ENCODE results near the gene TAS2R41. TPM values are rescaled to one million over a fixed set of nuclear protein-coding genes. Genes with fewer than 3 reads are reported as not detected.
"Not testable (repeated sequence)": the region's sequence is repeated elsewhere in the genome, so short reads cannot be mapped to it uniquely, and the experiment has no call there.

Gene TAS2R41
- total RNA-seq, 2 donors from 2014 or later: not detected

DNA sequence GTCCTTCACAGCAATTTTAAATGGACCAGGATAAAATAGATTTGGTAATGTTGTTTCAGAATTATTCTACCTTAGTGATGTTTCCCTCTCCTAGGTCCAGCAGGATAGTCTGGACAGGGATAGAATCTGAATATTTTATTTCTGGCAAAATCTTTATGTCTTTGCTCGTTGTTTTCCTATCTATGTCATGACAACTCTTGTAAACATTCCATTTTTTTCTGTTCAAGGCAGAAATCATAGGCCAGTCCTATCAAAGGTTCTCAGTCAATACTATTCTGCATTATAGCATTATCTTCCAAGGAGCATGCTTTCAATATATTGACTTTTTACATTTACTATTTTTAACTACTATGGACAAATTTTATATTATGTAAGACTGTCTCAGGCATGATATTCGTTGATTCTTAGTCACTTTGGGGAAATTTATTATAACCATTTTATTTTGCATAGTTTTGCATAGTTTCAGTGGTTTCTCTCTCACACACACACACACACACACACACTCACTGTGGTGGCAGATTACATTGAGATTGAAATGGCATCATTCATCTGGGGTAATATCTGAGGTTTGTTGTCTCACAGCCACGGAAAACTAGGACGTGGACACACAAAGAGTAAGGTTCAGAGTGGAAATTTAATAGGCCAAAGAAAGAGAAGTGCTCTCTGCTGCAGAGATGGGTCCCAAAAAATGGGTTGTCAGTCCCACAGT, 17.2 kb upstream of the TAS2R41 start:
- no peak overlapping the region for H3K4me3 Mint-ChIP-seq
- no peaks in the 10 kb centered on the region for H3K9me3 Mint-ChIP-seq
- H3K27ac Mint-ChIP-seq: no peak overlapping the region
- H3K27me3 Mint-ChIP-seq (ENCODE audit: low read depth): no peaks in the 10 kb centered on the region
- DNase-seq: no peak
- peaks cover 0 to 4% of the 10 kb centered on the region in 2 donors for H3K36me3 Mint-ChIP-seq (ENCODE audit: insufficient read depth in 2 of 2)
- no peak for ATAC-seq (replicated peaks in 1 of 2)
- peaks cover 6% of the 10 kb centered on the region for H3K4me1 Mint-ChIP-seq (ENCODE audit: low read depth)

DNA sequence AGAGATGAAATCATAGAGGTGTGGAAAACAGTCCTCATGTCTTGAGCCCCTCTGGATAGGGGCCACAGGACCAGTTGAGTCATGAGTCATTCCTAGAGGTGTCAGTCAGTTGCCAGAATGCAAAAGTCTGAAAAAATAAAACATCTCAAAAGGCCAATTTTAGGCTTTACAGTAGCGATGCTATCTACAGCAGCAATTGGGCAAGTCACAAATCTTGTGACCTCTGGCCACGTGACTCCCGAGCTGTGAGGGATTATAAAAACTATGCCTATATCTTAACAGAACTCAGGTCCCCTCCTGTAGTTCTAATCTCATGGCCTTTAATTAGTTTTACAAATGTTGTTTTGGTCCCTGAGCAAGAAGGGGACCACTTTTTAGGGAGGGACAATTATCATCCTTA, 15.6 kb upstream of the TAS2R41 start:
- Mint-ChIP-seq H3K4me1 (ENCODE audit: low read depth) (peaks cover 6% of the 10 kb centered on the region), H3K27me3 (ENCODE audit: low read depth) (no peaks in the 10 kb centered on the region), H3K4me3 (no peak overlapping the region), H3K9me3 (no peaks in the 10 kb centered on the region), H3K27ac (no peak overlapping the region), H3K36me3 (ENCODE audit: insufficient read depth in 2 of 2) (peaks cover 0 to 4% of the 10 kb centered on the region in 2 donors)
- DNase-seq (no peak), ATAC-seq (replicated peaks in 1 of 2) (no peak)

DNA sequence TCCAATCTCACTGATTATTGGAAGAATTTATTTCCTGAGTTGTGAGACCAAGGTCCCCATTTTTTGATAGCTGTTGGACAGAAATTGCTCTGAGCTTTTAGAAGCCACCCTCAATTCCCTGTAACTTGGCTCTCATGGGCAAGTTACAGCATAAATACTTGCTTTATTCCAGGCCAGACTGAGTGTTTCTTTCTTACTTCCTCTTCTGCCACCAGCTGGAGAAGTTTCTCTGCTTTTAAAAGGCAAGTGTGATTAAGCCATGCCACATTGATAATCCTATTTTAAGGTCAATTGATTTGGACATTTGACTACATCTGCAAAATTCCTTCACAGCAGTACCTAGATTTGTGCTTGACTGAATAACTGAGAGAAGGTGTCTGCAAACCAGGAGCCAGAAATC, 14.1 kb upstream of the TAS2R41 start:
- Mint-ChIP-seq H3K4me3 (no peak overlapping the region), H3K27ac (no peak overlapping the region), H3K36me3 (ENCODE audit: insufficient read depth in 2 of 2) (peaks cover 0 to 4% of the 10 kb centered on the region in 2 donors), H3K4me1 (ENCODE audit: low read depth) (peaks cover 6% of the 10 kb centered on the region), H3K27me3 (ENCODE audit: low read depth) (no peaks in the 10 kb centered on the region), H3K9me3 (no peaks in the 10 kb centered on the region)
- DNase-seq (no peak), ATAC-seq (replicated peaks in 1 of 2) (no peak)

DNA sequence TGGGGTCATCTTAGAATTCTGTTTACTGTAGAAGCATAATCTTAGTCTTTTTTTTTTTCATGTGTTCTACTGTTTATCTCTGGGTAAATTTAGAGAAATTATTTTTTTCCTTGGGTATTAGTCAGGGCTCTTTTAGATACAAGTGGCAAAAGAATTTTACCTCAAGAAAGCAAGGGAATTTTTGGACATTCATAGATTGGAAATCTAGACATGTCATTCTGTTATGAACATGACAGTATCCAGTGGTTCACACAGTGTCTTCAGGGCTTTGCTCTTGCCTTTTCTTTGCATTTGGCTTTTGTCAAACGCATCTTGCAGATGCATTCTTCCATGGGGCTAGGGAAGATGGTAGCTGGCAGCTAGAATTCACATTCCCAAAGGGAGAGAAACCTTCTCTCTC, 13.7 kb upstream of the TAS2R41 start:
- Mint-ChIP-seq H3K36me3 (ENCODE audit: insufficient read depth in 2 of 2) (peaks cover 0 to 4% of the 10 kb centered on the region in 2 donors), H3K4me3 (no peak overlapping the region), H3K27me3 (ENCODE audit: low read depth) (no peaks in the 10 kb centered on the region), H3K9me3 (no peaks in the 10 kb centered on the region), H3K27ac (no peak overlapping the region), H3K4me1 (ENCODE audit: low read depth) (peaks cover 6% of the 10 kb centered on the region)
- no peak for ATAC-seq (replicated peaks in 1 of 2)
- no peak for DNase-seq

DNA sequence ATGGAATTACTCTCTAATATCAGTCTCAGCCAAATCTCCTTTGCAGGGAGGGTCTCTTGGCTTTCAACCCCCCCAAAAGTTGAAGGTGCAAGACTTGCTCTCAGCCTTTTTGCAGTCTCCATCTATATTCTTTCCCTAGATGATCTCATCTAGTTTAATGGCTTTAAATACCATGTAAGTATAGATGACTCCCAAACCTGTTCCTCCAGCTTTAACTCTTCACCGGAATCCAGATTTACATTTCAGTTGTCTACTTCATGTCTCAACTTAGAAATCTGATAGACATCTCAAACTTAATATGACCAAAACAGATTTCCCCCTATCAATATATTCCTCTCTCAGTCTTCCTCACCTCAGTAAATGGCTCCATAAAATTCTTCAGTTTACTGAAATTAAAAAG, 9.9 kb upstream of the TAS2R41 start:
- H3K4me1 Mint-ChIP-seq (ENCODE audit: low read depth): no peaks in the 10 kb centered on the region
- DNase-seq (no peak), ATAC-seq (replicated peaks in 1 of 2) (no peak)
- H3K9me3 Mint-ChIP-seq: peaks cover 0 to 2% of the 10 kb centered on the region in 2 donors
- H3K27me3 Mint-ChIP-seq (ENCODE audit: low read depth): no peaks in the 10 kb centered on the region
- H3K4me3 Mint-ChIP-seq: no peak overlapping the region
- peaks cover 0 to 5% of the 10 kb centered on the region in 2 donors for H3K36me3 Mint-ChIP-seq (ENCODE audit: insufficient read depth in 2 of 2)
- no peak overlapping the region for H3K27ac Mint-ChIP-seq

DNA sequence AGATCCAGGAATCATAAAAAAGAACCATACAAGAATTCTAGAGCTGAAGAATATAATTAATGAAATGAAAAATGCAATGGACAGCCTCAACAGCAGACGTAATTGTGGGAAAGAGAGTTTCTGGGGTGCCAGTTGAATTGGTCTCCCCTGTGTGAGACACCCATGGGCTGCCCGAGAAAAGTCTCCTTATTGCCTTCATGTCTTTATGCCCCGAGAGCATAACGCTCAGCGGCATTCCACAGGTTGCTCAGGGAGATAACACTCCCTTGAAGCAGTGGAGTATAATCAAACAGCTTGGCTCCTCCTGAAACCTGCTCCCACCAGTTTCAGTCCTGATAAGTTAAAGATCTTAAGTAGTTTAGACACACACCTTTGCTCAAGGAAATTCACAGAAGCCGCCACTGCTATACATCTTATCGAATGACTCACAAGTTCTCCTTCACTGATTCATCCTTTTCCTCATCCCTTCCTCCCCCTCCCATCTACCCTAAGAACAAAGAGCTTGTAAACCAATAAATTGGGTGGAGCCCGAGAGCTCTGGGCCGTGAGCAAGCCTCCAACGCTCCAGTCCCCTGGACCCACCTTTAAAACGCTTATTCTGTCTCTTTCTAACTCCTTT, 5.5 kb upstream of the TAS2R41 start:
- H3K9me3 Mint-ChIP-seq; H3K27me3 Mint-ChIP-seq (ENCODE audit: low read depth); ATAC-seq (replicated peaks in 1 of 2); DNase-seq; H3K36me3 Mint-ChIP-seq (ENCODE audit: insufficient read depth in 2 of 2); H3K4me3 Mint-ChIP-seq; H3K27ac Mint-ChIP-seq; H3K4me1 Mint-ChIP-seq (ENCODE audit: low read depth): not testable (repeated sequence)

DNA sequence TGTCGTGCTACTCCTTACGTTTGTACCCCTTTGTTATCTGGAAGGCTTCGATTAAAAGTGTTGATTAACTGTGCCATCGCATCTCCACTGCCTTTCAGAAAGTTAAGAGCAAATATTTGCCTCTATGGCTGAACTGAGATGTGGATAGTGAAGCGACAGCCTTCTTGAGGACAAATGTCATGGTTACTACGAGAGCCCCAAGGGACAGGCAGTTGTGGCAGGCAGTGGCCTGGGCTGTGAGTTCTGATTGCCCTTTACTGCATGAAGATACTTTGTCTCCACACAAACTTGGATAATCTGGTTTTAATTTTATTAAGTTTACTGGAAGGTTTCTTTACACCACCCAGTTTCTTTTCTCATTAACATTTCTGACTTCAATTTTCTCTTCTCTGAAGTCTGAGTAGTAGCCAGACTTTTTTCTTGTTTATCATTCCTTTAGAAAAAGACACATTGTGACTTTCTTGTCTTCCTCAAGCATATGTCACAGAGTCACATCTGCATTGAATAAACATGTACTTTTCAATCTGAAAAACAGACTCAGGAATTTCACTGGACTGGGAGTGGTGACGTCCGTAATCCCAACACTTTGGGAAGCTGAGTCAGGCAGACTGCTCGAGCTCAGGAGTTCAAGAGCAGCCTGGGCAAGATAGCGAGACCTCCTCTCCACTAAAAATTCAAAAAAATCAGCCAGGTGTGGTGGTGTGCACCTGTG, 1.5 kb downstream of the TAS2R41 start:
- Mint-ChIP-seq H3K27ac (no peak overlapping the region), H3K4me1 (ENCODE audit: low read depth) (peaks cover 8% of the 10 kb centered on the region), H3K27me3 (ENCODE audit: low read depth) (no peaks in the 10 kb centered on the region), H3K4me3 (no peak overlapping the region), H3K36me3 (ENCODE audit: insufficient read depth in 2 of 2) (no peaks in the 10 kb centered on the region), H3K9me3 (peaks cover 0 to 3% of the 10 kb centered on the region in 2 donors)
- ATAC-seq (replicated peaks in 1 of 2): no peak
- no peak for DNase-seq

DNA sequence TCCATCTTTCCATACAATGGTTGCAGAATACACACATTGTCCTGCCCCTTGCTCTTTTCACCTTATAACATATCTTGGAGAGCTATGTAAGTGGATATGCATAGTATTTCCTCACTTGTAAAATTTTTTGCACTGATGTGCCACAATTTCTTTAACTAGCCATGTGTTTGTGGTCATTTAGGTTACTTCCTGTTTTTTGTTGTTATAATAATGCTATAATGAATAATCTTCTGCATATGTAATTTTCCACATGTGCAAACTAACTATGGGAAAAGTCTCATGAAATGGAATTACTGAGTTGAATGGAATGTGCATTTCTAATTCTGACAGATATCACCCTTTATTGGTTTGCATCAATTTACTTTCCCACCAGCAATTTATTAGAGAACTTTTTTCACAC, 2.8 kb downstream of the TAS2R41 start:
- H3K4me3 Mint-ChIP-seq: no peak overlapping the region
- DNase-seq: no peak
- H3K27me3 Mint-ChIP-seq (ENCODE audit: low read depth): no peaks in the 10 kb centered on the region
- H3K27ac Mint-ChIP-seq: no peak overlapping the region
- H3K36me3 Mint-ChIP-seq (ENCODE audit: insufficient read depth in 2 of 2): no peaks in the 10 kb centered on the region
- no peaks in the 10 kb centered on the region for H3K9me3 Mint-ChIP-seq
- ATAC-seq (replicated peaks in 1 of 2): no peak
- H3K4me1 Mint-ChIP-seq (ENCODE audit: low read depth): peaks cover 8% of the 10 kb centered on the region

DNA sequence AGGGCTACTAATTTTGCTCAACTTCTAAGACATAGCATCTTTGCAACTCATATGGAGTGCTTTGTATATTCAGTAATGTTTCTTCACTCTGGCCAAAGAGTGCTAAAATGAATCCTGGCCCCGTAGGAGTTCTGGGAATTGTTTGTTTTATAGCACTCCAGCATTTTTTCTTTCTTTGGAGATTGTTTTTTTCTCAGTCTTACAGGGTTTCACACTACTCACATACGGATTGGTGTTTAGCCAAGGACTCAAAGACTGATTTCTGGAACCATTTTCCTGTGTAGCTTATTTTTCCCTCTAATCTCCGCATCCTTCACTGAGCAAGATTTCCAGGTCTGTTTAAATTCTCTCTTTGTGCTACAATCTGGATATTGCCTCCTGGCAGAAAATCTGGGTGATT, 6.4 kb downstream of the TAS2R41 start:
- no peak for ATAC-seq (replicated peaks in 1 of 2)
- Mint-ChIP-seq H3K27me3 (ENCODE audit: low read depth) (no peaks in the 10 kb centered on the region), H3K36me3 (ENCODE audit: insufficient read depth in 2 of 2) (no peaks in the 10 kb centered on the region), H3K9me3 (no peaks in the 10 kb centered on the region), H3K4me1 (ENCODE audit: low read depth) (peaks cover 5% of the 10 kb centered on the region), H3K4me3 (no peak overlapping the region), H3K27ac (no peak overlapping the region)
- no peak for DNase-seq

DNA sequence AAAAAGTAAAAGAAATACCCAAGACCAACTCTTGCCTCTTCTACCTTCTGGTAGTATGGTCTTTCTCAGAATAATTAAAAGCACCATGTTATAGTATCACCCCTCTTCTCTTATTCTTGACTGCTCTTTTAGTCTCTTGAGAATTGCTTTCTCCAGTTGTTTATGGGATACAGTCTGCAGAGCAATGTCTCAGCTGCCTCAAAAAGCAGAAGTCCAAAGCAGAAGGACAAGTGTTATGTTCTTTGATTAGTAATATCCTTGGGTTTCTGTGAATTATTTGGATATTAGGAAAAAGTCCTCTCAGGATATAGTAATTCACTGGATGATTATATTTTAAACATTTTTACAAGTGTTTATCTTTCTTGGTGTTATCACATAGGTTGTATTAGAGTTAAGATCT, 7.4 kb downstream of the TAS2R41 start:
- Mint-ChIP-seq H3K36me3 (ENCODE audit: insufficient read depth in 2 of 2) (no peaks in the 10 kb centered on the region), H3K27ac (no peak overlapping the region), H3K9me3 (no peaks in the 10 kb centered on the region), H3K4me1 (ENCODE audit: low read depth) (peaks cover 5% of the 10 kb centered on the region), H3K4me3 (no peak overlapping the region), H3K27me3 (ENCODE audit: low read depth) (no peaks in the 10 kb centered on the region)
- ATAC-seq (replicated peaks in 1 of 2) (no peak), DNase-seq (no peak)

DNA sequence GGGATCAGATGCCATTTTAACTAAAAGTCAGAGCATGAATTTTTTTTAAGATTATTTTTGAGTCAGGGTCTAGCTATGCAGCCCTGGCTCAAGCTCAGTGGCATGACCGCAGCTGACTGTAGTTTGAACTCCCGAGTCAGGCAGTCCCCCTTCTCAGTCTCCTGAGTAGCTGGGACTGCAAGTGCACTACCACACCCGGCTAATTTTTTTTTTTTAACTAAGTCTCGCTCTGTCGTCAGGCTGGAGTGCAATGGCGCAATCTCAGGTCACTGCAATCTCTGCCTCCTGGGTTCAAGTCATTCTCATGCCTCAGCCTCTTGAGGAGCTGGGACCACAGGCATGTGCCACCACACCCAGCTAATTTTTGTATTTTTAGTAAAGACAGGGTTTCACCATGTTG, 7.8 kb downstream of the TAS2R41 start:
- H3K4me1 Mint-ChIP-seq (ENCODE audit: low read depth): peaks cover 5% of the 10 kb centered on the region
- DNase-seq (no peak), ATAC-seq (replicated peaks in 1 of 2) (no peak)
- no peaks in the 10 kb centered on the region for H3K9me3 Mint-ChIP-seq
- no peaks in the 10 kb centered on the region for H3K36me3 Mint-ChIP-seq (ENCODE audit: insufficient read depth in 2 of 2)
- H3K27me3 Mint-ChIP-seq (ENCODE audit: low read depth): no peaks in the 10 kb centered on the region
- H3K27ac Mint-ChIP-seq: no peak overlapping the region
- H3K4me3 Mint-ChIP-seq: no peak overlapping the region

DNA sequence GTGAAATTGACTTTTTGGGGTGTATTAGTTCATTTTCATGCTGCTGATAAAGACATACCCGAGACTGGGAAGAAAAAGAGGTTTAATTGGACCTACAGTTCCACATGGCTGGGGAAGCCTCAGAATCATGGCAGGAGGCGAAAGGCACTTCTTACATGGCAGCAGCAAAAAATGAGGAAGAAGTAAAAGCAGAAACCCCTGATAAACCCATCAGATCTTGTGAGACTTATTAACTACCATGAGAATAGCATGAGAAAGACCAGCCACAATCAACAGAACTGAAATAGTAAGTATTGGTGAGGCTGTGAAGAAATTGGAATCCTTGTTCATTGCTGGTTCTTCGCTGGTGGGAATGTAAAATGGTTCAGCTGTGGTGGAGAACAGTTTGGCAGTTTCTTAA, 8.6 kb downstream of the TAS2R41 start:
- not testable (repeated sequence) for H3K4me1 Mint-ChIP-seq (ENCODE audit: low read depth); H3K27ac Mint-ChIP-seq; H3K9me3 Mint-ChIP-seq; H3K4me3 Mint-ChIP-seq; ATAC-seq (replicated peaks in 1 of 2); DNase-seq; H3K36me3 Mint-ChIP-seq (ENCODE audit: insufficient read depth in 2 of 2); H3K27me3 Mint-ChIP-seq (ENCODE audit: low read depth)

DNA sequence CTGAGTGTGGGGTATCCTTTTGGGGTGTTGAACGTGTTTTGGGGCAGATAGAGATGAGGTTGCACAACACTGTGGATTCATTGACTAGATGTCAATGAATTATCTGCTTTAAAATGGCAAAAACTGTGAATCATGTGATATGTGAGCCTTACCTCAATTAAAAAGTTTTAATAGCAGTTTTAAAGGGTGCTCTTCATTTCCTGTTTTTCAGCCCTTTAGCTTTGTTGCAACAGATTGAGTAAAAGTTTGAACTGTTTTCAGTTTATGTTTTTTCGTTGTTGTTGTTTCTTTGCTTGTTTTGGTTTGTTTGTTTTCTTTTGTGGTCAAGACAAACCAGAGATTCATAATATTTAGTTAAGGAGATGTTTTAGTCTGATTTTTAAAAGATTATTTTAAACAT, 9.4 kb downstream of the TAS2R41 start:
- Mint-ChIP-seq H3K27ac (no peak overlapping the region), H3K9me3 (no peaks in the 10 kb centered on the region), H3K4me1 (ENCODE audit: low read depth) (peaks cover 4% of the 10 kb centered on the region), H3K4me3 (no peak overlapping the region), H3K36me3 (ENCODE audit: insufficient read depth in 2 of 2) (no peaks in the 10 kb centered on the region), H3K27me3 (ENCODE audit: low read depth) (no peaks in the 10 kb centered on the region)
- ATAC-seq (replicated peaks in 1 of 2): no peak
- no peak for DNase-seq

Measured in activated T-cell treated with anti-CD3 and anti-CD28 coated beads, Interleukin-2, amount 50 U/mL, for 72 hours (primary cell).